ENCODE measurements around the gene IQCK.
A peak's percentile ranks its signal among the peaks of the same experiment; 100 is the strongest.
"Not testable (repeated sequence)": the region's sequence is repeated elsewhere in the genome, so short reads cannot be mapped to it uniquely, and the experiment has no call there.

Gene IQCK, protein sequence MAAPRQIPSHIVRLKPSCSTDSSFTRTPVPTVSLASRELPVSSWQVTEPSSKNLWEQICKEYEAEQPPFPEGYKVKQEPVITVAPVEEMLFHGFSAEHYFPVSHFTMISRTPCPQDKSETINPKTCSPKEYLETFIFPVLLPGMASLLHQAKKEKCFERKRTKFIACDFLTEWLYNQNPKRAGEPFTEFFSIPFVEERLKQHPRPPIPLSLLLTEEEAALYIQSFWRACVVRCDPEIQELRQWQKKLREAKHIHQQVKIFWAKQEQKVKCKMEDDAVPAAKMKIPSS

GRCh38 chr16:19717741-19718623, at the start of gene IQCK, which contains the start of gene KNOP1:
IQCK (plus strand) TSS chr16:19718271; CDS start chr16:19718307, 36 bp downstream.
KNOP1 (minus strand) TSS chr16:19718227; CDS start chr16:19715035, 3,192 bp downstream.
- peak; percentile 92 for DNase-seq

- no peak for DNase-seq
Measured at GRCh38 chr16:19672378-19672777, 45.7 kb upstream of the IQCK start.

- no peak for DNase-seq
Measured at GRCh38 chr16:19674485-19674884, 43.6 kb upstream of the IQCK start.

DNA sequence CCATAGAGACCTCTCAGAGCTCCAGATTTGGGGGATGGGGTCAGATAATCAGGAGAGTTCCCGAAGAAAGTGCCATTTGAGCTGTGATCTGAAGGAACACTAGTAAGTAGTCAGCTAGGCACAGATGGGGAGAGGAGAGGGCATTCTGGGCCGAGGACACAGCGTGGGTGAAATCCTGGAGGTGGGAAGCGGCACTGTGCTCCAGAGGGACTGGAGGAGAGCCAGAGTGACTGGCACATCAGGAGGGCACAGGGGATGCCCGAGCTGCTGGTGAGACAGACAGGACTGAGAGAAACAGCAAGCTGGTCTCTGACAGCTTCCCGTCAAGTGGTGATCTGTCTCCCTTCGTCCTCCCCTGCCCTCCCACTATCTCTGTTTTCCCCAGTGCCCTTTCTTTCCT, 40.7 kb upstream of the IQCK start:
- no peak for DNase-seq

DNA sequence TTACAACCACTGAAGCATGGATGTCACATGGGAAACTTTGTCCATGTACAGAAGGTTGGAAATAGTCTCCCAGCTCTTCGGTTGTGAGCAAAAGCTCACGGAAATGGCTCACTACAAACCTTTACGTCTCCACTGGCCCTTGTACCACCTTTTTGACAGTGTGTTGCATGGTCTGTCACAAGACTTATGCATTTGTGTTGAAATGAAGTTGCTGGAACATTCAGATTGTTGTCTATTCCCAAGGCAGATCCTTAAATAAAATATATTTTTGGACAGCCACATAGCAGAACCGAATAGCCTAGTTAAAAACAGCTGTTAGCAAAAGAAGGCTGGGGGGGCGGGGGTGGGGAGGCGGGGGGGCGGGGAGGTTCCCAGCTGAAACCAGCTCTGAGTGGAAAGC, 39.3 kb upstream of the IQCK start:
- no peak for DNase-seq

DNA sequence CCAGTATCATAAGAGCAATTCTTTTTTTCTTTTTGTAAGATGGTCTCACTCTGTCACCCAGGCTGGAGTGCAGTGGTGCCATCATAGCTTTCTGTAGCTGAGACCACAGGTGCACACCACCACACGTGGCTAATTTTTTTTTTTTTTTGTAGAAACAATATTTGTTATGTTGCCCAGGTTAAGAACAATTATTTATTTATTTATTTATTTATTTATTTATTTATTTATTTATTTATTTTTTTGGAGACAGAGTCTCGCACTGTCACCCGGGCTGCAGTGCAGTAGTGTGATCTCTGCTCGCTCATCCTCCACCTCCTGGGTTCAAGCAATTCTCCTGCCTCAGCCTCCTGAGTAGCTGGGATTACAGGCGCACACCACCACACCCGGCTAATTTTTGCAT, 38.8 kb upstream of the IQCK start:
- not testable (repeated sequence) for DNase-seq

DNA sequence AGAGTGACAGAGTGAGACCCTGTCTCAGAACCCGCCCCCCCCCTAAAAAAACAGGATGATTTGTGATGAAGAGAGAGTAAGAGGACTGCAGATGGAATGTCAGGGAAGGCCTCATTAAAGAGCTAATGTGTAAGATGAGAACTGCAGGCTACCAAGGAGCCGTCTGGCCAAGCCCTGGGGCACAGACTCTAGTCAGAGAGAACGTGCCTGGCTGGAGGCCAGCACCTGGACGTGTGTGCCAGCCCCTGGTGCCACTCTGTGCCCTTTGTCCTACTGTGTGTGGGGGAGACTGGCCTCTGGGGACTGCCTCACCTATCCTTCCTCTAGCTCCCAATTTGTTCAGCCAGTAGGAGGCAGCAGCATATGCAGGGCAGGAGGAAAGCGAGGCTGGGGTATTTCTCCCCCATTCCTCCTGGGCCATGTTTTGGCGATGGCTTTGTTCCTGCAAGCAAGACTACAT, 37.2 kb upstream of the IQCK start:
- no peak for DNase-seq

DNA sequence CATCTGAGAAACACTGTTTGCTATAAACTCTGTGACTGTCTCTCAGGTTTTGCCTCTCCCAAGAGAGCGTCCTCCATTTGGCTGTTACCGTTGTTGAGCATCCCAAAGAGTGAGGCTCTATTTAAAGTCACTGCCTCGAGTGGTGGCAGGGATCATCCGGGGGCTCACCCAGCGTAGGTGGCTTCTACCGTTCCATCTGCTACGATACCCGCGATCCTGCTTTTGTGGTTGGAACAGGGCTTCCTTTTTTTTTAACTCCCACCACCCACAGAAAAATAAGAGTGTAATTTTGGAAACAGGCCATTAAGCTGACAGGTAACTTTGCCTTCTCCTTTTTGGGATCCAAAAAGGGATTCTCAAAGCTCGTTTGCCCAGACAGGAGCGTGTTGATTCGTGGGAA, 36.4 kb upstream of the IQCK start:
- DNase-seq: no peak

DNA sequence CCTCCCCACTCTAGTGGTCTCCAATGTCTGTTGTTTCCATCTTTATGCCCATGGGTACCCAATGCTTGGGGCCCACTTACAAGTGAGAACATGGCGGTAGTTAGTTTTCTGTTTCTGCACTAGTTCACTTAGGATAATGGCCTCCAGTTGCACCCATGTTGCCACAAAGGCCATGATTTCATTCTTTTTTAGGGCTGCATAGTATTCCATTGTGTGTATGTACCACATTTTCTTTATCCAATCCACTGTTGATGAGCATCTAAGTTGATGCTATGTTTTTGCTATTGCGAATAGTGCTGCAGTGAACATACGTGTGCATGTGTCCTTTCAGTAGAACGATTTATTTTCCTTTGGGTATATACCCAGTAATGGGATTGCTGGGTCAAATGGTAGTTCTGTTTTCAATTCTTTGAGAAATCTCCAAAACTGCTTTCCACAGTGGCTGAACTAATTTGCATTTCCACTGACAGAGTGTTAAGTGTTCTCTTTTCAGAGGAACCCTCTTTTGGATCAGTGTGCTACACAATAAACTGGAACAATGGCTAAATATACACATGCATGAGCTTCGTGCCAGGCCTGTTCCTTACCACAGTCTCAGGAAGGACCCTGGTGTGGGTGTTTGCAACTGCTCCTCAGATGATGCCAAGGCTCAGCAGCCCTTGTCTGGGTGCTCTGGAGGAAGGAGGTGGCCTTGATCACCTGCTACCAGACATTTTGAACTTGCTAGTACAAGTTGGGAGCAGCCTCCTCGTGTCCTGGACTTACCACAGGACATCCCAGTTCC, 34.4 kb upstream of the IQCK start:
- DNase-seq: no peak

DNA sequence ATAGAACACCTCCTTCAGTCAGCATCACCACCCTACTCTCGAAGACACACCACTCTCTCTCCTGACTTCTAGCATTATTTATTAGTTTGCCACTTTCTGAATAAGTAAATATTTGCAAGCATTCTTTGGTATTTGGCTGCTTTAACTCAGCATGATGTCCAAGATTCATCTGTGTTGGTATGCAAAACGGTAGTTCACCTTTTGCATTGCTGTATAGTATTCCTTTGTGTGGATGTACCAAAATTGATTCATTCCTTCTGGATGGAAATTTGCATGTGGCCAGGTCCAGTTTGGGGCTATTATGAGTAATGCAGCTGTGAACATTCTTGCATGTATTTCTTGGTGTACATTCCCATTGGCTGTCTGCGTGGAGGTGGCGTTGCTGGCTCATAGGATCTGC, 32.9 kb upstream of the IQCK start:
- no peak for DNase-seq

GRCh38 chr16:19687279-19687678, 30.8 kb upstream of the IQCK start:
- no peak for DNase-seq

DNA sequence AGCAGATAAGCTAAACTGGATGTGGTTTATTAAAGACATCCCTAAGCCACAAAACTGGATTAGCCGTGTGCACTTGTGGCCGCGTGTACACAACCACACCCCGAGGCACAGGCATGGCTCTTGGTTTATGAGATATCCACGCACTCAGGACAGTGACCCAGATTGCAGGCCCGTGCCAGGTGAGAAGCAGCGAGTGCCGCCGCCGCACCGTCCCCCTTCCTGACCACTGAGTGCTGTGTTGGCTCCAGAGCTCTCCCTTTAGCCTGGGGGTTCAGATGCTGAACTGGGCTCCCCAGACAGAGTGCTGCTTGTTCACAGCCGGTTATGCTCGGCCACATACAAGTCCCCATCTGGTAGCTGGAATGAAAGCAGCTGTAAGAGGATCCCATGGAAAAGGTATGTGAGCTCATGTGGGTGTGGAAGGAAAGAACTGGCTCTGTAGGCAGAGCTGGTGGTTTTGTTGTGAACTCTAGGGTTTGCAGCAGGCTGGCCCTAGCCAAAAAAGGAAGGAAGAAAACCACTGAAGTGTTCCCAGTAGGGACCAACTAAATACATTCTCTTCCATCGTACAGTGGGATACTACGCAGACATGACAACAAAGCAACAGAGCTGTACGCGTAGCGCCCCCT, 29.6 kb upstream of the IQCK start:
- no peak for DNase-seq

DNA sequence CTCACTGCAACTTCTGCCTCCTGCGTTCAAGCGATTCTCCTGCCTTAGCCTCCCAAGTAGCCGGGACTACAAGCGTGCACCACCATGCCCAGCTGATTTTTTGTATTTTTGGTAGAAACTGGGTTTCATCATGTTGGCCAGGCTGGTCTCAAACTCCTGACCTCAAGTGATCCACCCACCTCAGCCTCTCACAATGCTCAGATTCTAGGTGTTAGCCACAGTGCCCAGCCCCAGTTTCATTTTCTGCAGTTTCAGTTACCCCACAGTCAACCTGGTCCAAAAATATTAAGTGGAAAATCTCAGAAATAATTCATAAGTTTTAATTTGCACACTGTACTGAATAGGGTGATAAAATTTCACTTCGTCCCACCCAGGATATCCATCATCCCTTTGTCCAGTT, 28.7 kb upstream of the IQCK start:
- no peak for DNase-seq

- DNase-seq: no peak
Measured at GRCh38 chr16:19690196-19690595, 27.9 kb upstream of the IQCK start.

DNA sequence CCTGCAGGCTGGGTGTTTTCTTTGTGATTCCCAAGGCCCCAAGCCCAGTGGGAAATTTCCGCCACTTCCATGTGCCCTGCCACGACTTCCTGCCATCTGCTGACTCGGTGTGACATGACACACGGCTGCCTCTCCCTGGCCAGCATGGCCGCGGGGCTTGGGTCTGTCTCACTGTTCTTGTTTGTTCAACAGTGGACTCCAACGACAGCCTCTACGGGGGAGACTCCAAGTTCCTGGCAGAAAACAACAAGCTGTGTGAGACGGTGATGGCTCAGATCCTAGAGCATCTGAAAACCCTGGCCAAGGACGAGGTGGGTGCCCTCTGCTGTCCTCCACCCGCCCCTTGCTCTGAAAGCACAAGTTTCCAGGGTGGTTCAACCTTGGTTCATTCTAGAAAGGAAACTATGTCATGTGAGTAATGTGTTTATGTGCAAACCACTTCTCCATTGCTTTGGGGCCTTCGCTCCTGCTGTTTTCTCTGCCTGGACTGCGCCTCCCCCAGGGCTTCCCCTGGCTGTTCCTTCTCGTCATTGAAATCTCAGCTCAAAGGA, 26.8 kb upstream of the IQCK start:
- no peak for DNase-seq

DNA sequence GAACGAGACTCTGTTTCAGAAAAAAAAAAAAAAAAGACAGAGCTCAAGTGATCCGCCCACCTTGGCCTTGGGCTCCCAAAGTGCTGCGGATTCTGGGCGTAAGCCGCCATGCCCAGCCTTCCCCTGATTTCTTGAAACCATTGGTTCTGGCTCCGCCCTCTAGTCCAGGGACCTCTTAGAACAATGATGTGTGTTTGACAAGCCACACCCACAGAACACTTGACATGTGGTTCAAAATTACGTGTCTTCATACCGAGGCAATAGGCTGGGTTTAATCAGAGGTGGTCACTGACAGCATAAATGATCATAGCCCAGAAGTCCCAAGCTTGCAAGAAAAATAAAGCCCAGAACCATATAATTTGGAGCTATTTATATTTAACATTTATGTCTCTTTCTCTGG, 23.1 kb upstream of the IQCK start:
- DNase-seq: no peak

- peak; percentile 9 for DNase-seq
Measured at GRCh38 chr16:19696328-19696727, 21.7 kb upstream of the IQCK start.

DNA sequence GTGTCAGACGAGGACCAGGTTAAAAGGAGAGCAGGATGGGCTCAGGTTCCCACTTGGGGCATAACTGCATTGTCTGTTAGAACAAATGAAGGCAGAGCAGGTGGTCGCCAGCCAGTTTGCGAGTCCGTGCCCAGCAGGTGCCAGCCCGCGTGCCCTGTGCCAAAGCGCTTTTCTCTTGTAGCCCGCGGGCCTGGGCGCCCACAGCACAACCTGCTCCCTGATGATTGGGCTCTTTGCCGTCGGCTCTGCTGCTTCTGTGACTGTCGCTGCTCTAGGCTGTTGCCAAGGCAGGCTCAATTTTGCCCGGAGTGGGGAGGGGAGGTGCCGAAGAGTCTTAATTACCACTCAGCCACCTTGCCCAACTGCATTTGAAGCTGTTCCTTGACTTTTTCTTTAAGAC, 21.1 kb upstream of the IQCK start:
- no peak for DNase-seq

DNA sequence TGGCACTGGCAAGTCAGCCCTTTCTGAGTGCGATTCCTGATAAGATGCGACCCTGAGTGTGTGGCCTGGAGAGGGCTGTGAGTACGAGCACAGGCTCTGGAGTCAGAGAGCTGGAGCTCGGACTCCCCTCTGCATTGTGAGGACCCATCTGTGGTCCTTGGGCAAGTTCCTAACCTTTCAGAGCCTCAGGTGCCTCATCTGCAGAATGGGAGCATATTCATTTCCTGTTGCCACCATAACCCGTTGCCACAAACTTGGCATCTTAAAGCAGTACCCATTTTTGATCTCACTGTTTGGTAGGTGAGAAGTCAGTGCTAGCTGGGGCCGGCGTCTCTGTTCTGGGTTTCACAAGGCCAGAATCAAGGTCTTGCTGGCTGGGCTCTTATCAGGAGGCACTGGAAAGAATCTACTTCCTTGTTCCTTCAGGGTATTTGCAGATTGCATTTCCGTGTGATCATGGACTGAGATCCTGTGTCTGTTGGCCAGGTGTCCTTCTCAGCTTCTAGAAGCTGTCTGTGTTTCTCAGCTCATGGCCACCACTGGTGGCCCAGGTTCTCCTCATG, 20.2 kb upstream of the IQCK start:
- DNase-seq: no peak

GRCh38 chr16:19698480-19699465, 19.3 kb upstream of the IQCK start:
- DNase-seq: no peak

DNA sequence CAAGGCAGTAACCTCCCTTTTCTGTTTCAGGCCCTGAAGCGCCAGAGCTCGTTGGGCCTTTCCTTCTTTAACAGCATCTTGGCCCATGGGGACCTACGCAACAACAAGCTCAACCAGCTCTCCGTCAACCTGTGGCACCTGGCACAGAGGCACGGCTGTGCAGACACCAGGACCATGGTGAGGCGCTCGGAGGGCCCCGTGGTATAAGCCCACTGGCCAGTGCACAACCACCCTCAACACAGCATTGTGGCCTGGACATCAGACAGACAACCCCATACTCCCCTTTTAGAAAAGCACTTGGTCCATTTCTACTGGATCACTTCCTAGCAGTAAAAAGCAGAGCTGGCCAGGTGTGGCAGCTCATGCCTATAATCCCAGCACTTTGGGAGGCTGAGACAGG, 18.6 kb upstream of the IQCK start:
- no peak for DNase-seq

All from stimulated activated CD4-positive, alpha-beta T cell treated with anti-CD3 and anti-CD28 coated beads, Interleukin-4, amount 100 ng/mL, for 1 hour (primary cell).